GM10847 (cell line): Measurements from ENCODE around the gene RANGAP1.

Experiments used
- POLR2A ChIP-seq: IDR thresholded peaks from 2 replicates; pipeline ENCODE4 v1.6.1; 2011; ENCODE audit not compliant: insufficient read length; ENCODE audit errors: extremely low read depth

Gene RANGAP1

GRCh38 chr22:41308544-41308947 is 22.6 kb upstream of the RANGAP1 start:
- no peak for TF ChIP-seq POLR2A

DNA sequence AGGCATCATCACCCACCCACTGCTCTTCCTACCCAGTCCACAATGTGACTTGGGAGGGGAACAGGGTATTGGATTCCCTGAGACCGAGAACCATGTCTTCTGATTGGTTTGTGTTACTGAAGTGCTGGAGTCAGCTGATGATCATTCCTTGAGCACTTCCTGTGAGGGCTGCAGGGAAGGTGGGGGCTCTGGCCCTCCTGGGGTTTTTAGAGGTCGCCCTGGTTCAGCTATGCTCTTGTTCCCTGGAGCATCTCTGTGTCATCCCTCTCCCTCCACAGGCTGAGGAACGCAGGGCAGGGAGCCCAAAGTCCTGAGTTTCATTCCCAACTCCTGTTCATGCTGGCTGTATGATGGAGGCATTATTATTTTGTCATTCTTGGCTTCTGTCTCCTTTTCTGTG is 22.1 kb upstream of the RANGAP1 start:
- TF ChIP-seq POLR2A, result no peak

GRCh38 chr22:41305646-41306045 is 19.7 kb upstream of the RANGAP1 start:
- TF ChIP-seq POLR2A, result no peak

DNA sequence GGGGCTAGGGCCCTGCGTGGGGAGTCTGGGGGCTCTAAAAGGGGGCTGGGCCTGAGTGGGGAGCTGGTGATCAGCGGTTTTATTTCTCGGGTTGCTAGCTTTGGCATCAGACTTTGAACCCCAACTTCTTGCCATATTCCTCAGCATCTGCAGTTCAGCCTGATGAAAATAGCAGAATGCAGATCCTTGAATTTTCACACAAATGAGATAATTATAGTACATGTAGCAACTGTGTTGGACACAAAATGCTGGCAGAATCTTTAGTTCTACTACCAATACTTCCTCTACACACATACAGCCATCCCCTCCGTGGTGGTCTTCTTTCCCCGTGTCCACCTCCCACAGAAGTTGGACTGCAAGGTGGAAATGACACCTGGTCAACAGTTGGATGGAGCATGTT is 16.8 kb upstream of the RANGAP1 start:
- TF ChIP-seq POLR2A, result no peak

DNA sequence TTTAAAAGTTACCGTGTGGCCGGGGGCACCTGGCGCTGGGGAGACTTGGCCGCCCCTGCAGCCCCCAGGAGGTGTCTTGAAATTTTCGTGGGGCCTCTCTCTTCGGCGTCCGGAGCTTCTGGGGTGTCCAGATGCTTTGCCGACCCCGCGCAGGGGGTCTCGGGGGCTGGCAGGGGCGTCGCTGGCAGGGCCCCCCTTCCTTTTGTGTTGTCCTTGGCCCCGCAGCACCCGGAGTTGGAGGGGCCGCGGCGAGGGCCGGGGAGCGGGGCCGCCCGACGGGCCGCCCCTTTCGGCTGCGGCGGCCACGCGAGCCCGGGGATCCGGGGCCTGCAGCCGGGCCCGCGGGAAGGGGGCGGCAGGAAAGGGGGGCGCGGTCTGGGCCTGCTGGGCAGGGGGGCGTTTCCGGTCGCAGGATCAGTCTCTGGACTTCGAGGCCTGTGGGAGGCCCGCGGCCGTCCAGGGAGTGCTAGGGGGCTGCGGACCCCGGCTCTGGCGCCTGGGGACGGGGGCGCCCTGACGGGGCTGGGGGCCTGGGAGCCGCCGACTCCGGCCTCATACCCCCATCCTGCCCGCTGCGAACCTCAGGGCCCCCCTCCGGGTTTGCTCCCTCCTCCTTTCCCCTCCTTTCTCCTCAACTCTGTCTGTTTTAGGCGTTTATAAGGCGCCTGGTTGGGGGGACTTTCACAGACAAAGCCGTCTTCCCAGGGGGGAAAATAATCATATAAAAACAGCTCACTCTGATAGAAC is 16.2 kb upstream of the RANGAP1 start:
- TF ChIP-seq POLR2A, result no peak

- TF ChIP-seq POLR2A, result peak; percentile 82
Measured at GRCh38 chr22:41301085-41302020, 15.4 kb upstream of the RANGAP1 start, which contains the start of gene ZC3H7B. Gene ZC3H7B (plus strand): TSS chr22:41301525. CDS start chr22:41320661, 19,136 bp downstream.

GRCh38 chr22:41300661-41301060 is 14.7 kb upstream of the RANGAP1 start:
- TF ChIP-seq POLR2A, result no peak

DNA sequence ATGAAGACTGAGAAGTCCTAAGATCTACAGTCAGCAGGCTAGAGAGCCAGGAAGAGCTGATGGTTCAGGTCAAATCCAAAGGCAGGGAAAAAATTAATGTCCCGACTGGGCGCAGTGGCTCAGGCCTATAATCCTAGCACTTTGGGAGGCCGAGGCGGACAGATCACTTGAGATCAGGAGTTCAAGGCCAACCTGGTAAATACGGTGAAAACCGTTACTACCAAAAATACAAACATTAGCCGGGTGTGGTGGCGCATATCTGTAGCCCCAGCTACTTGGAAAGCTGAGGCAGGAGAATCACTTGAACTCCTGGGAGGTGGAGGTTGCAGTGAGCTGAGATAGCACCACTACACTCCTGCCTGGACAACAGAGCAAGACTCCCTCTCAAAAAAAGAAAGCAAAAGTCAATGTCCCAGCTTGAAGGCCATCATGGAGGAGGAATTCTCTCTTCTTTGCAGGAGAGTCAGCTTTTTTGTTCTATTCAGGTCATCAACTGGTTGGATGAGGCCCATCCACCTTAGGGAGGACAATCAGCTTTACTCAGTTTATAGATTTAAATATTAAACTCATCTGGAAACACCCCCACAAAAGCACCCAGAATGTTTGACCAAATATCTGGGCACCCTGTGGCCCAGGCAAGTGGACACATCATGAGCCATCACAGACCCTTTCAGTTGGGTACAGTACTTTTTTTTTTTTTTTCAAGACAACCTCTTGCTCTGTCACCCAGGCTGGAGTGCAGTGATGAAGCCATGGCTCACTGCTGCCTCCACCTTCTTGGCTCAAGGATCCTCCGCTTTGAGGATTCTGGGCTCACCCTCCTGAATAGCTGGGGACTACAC is 11.1 kb upstream of the RANGAP1 start:
- TF ChIP-seq POLR2A, result no peak

- TF ChIP-seq POLR2A, result no peak
Measured at GRCh38 chr22:41290262-41291221, 4.6 kb upstream of the RANGAP1 start.

DNA sequence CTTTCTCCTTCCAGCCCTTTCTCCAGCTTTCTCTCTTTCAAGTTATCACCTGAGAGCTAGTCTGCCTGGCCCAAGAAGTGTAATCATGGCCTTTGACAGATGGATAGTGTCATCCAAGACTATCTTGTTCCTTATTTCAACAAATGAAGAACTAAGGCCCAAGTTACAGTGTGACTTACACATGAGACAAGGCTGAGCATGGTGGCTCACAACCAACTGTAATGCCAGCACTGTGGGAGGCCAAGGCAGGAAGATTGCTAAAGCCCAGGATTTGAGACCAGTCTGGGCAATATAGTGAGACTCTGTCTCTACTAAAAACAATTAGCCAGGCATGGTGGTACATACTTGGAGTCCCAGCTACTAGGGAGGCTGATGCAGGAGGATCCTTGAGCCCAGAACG is 3.7 kb upstream of the RANGAP1 start:
- TF ChIP-seq POLR2A, result no peak

- no peak for TF ChIP-seq POLR2A
Measured at GRCh38 chr22:41288245-41288946, 2.4 kb upstream of the RANGAP1 start.

DNA sequence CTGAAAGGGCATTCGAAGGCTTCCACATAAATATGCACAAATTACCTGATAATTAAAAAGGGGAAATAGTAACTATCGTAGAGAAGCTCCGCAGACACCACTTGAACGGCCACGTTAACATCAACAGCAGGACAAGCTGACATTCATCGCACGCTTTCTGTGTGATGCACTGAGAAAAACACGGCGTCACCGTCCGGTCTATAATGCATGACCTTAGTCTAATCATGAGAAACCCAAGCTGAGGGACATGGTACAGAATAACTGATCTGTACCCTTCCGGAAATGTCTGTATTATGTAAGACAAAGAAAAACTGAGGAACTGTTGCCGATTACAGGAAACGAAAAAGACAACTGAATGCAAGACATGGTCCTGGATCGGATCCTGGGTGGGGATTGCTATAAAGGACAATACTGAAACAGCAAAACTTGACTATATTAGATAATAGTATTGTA is 678 bp upstream of the RANGAP1 start:
- TF ChIP-seq POLR2A, result no peak

GRCh38 chr22:41285441-41285819 is 557 bp downstream of the RANGAP1 start:
- no peak for TF ChIP-seq POLR2A

DNA sequence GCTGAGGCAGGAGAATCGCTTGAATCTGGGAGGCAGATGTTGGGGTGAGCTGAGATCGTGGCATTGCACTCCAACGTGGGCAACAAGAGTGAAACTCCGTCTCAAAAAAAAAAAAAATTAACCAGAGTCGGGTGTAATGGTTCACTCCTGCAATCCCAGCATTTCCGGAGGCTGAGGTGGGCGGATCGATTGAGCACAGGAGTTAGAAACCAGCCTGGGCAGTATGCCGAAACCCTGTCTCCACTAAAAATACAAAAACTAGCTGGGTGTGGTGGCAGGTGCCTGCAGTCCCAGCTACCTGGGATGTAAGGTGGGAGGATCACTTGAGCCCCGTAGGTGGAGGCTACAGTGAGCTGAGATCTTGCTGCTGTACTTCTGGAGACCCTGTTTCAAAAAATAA is 1.5 kb downstream of the RANGAP1 start:
- TF ChIP-seq POLR2A, result no peak

GRCh38 chr22:41280854-41281253 is 5.1 kb downstream of the RANGAP1 start:
- TF ChIP-seq POLR2A, result no peak
